GM21576 (cell line): ENCODE measurements around the gene C1QTNF7.

Experiments used
- ATAC-seq: cut with Tn5 transposase; IDR thresholded peaks from one replicate; pipeline ENCODE4 v1.9.1; 2021; ENCODE audit warnings: mild to moderate bottlenecking, moderate library complexity; ENCODE audit not compliant: unreplicated experiment

C1QTNF7 gene

DNA sequence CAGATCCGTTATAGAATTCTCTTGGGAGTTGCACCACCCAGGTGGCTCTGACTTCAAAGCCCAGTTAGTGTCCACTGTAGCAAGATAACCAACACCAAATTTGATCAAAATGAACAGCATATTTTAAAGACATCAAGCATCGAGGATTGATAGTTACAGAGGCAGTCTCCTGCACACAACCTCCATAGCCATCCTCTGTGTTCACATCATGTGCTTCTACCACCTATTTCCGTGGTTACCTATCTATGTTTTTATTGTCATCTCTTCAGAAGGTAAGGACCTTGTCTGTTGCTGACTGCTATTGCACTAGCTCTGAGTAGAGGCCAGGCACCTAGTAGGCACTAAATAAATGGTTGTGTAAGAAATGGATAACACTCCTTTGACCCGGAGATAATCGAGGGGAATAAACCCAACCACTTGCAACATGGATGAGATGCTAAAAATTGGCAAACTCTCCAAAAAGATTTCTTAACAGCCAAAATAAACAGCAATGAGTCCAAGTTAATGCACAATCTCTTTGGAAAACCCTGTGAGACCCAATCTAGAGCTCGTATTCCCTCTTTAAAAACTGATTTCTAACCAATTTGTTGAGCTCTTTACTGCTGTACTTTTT is 14.7 kb upstream of the C1QTNF7 start:
- no peak for ATAC-seq

DNA sequence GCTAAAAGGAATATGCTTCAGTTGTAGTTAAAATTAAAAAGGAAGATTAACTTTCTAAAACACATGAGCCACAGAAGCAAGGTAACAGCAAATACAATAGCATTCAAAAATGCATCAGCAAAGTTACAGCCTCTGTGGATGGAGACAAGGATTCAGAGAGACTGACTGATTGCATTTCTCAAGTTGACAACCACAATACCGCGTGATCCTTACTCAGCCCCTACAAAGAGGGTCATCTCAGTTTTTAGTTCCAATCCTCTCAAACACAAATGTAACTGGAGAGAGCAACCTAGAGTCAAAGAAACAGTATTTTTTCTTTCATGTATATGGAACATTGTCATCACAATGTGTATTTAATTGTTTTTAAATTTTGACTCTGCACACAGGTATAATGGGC is 14.2 kb upstream of the C1QTNF7 start:
- no peak for ATAC-seq

DNA sequence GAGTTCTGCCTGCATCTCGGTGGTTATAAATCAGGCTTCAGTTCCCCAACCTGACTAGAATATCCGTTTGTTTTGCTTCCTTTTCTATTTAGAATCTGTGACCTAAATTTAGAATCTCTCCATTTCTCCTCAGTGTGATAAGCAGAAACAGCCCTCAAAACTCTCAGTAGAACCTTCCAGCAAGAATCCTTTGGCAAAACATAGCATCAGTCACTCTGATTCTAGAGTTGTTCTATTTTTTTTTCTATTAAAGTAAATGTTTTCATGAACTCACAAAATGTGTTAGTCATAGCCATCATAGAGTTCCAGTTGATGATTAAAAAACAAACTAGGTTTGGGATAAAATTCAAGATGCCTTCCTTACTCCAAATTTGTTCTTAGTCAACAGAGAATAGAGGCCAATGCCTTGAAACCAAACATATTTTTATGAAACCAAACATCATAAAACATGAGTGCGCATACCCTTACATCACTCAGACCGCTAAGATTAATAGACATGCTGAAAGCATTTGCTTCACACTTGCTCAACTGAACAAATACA is 13.2 kb upstream of the C1QTNF7 start:
- no peak for ATAC-seq

DNA sequence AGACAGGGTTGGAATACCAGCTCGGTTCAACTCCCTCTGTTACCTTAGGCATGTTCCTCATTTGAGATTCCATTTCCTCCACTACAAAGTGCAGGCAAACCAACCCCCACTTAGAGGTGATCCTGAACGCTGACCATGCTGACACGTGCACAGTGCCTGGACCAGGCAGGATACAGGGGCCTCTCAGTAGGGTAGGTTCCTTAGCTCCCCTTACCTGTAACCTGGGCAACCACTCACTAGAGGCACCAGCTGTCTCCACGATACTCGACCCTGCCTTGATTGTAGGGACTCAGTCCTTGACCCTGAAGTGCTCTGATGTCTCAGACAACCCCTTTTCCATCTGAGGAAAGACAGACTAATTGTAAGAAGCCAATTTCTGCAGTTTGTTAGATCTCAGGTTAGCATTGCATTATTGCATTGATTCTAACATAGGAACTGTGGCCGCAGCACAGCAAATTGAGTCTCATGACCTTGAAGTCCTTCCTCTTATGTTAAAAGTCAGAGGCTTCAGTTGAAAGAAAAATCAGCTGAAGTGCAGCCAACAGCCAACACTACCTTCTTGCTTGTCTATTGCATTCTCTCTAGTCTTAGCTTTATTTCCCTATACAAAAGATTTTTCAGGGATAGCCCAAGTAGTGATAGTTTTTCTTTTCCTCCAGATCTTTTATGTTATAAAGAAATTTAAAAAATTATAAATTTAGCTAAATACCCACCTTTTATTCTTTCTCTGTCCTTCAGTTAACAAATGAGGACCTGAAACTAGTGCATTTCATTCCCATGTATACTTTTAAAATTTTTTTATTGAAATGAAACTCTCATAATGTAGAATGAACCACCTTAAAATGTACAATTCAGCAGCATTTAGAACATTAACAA is 11.2 kb upstream of the C1QTNF7 start:
- ATAC-seq, result no peak

DNA sequence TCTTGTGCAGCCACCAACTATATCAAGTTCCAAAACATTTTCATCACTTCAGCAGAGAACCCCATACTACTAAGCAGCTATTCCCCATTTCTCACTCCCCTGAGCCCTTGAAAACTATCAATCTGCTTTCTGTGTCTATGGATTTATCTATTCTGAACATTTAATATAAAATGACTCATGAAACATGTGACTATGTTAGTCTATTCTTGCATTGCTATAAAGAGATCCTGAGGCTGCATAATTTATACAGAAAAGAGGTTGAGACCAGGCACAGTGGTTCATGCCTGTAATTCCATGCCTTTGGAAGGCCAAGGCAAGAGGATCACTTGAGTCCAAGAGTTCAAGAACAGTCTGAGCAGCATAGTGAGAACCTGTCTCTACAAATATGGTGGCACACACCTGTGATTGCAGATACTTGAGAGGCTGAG is 10.6 kb upstream of the C1QTNF7 start:
- no peak for ATAC-seq

DNA sequence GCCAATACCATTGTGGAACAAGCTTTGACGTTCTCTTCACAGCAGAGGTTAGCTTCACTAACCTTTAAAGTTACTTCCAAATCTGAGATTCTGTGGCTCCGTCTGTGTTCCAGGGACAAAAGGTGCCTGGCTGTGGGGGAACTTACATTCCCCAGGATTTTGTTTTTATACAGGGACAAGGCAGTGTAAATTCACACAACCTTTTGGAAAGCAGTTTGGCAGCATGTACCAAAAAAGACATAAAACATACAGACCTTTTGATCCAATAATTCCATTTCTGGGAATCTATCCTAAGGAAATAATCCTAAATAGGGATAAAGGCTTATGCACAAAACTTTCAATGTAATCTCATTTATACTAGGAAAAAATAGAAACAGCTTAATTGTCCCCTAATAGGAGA is 8.9 kb upstream of the C1QTNF7 start:
- no peak for ATAC-seq

DNA sequence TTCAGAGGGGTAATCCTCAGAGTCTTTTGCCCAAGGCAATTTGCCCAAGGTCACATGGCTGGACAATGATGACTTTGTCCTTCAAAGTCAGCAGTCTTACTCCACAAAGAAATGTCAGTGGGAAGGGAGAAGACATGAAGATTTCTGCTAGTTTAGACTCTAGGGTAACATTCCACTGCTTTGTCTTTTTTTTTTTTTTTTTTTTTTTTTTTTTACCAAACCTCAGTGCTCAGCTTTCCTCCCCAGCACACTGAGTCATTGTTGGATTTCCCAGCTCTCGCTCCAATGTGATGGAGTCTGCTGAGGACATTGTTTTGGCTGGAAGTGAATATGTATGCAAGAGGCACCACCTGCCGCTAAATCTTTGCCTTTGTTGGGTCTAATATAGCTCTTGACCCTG is 7.2 kb upstream of the C1QTNF7 start:
- no peak for ATAC-seq

DNA sequence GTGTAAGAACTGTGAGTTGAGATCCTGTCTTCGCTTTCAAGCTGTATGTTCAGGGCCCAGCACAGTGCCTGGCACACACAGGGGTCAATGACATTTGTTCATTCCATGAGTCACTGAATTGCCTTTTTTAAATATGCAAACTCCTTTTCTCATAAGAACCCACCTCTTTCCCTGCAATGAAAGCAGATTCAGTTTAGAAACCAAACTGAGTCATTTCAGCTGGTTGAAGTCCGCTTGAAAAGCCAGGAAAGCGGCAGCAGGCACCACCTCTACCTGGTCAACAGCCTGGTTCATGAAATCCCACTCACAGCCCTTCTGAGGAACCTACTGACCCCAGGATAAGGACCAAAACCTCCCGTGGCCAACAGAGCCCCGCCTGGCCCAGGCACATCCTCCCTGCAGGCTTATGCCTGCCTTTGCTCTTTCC is 4.5 kb upstream of the C1QTNF7 start:
- no peak for ATAC-seq

DNA sequence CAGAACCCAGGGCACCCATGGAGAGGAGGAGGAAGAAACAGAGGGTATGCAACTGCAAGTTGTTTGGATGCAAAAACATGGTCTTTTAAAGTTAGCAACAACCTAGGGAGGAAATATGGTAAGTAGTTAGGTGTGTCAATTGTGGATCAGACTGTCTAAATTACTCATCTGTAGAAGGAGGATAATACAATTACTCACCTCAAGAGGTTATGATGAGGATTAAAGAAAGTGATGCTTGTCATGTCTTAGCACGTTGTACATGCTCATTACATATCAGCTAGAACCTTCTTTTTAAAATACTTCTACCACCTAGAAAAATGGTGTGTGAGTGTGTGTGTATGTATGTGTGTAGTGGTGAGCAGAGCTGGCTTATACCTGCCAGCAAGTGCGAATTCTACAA is 2.3 kb upstream of the C1QTNF7 start:
- ATAC-seq, result no peak

DNA sequence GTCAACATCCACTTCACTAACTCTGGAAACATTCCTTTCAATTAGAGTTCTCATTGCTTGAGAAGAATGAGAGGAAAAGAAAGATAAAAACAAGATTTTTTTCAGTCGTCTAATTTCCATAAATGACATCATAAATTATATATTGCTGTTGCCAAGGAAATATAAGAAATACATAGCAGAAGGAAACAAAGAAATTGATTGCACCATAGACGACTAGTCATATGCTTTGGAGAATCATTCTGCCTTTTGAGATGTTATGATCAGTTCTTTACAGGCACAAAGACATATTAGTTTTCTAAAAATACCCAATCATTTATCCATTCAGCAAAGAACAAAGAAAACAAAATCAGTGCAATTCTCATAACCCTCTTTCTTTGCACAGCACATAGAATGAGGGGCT is 672 bp upstream of the C1QTNF7 start:
- ATAC-seq, result no peak

DNA sequence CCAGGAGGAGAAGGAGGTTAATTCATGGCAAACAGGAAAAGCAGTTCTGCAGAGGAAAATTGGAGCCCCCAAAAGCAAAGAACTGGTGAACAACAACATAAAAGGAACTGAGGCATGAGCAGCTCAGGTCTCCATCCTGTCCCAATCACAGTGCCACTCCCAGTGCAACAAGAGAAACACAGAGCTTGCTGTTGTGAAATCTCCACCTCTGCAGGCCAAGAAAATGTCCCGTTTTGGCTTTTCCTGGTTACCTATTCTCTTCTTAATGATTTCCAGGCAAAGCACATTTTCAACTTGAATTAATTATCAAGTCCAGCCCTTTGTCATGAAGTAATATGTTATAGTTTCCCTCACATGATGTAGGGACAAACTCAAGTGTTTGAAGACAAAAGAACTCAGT is 778 bp downstream of the C1QTNF7 start:
- no peak for ATAC-seq

DNA sequence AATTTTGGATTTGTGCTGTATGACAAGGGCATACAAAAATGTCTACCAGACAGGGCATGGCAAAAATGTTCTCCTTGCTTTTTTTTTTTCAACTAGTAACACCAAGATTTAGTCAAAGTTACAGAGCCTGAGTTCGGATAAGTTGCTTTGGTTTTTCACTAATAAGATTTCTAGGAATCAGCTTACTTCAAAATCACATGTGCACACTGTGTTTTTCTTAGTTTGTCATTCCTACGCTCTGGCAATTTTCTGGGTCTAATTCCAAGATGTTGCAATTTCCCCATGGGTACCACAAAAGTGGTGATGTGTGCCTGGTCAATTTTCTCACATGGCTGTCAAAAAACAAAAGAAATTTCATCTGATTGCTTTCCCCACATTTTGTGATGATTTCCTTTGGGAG is 6.3 kb downstream of the C1QTNF7 start:
- ATAC-seq, result no peak

DNA sequence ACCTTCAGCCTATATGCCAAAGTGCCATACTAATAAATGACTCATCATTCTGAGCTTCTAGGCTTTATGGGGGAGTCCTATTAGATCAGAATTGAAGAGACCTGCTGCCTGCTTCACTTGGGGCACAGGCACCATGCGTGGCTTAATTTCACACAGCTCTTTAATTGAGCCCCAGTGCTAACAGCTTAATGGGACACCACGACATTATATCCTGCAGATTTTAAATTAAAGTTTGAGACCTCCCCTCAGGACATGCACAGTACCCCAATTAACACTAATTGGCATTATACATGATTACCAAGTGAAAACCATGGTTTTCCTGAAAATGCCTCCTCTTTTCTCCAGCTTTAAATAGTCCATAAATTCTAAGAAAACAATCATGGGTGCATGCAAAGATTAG is 6.8 kb downstream of the C1QTNF7 start:
- no peak for ATAC-seq

DNA sequence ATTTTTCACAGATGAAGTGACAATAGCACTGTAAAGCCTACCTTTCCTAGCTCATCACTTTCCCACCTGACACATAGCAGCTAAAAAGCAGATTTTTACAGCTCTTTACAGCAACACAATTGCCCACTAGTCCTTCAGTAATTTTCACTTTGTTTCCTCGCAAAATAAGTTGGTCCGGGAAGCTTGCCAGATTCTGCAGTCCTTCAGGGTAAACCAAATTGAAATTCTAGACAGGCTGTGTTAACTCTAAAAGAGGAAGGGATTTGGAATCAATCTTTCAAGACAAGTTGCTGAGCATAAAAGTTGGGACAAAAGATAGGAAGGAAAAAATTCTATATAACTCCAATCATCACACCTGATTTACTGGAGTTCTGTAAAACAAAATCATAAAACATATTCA is 8.7 kb downstream of the C1QTNF7 start:
- no peak for ATAC-seq

DNA sequence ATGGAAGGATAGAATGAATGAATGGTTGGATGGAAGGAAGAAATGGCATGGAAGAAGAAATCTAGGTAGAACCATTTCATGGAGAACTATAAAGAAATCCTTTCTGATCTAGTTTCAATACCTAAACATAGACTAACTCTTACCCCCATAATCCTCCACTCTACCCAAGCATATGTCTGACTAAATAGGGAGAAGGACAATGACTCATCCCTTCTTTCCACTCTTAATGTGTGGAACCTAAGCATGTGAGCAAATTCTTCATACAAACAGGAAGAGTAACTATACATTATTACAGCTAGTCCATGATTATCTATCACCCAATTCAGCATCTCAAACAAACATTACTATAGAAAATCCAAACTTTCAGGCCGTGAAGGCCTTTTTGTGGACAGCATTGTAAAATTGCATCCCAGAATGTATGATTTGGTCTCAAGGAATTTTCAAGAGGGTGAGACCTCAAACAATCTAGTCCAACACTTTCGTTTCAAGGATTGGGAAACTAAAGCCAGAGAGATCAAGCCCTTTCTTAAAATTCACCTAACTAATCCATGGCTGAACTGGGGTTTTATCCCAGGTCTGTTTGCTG is 11.2 kb downstream of the C1QTNF7 start:
- ATAC-seq, result no peak

DNA sequence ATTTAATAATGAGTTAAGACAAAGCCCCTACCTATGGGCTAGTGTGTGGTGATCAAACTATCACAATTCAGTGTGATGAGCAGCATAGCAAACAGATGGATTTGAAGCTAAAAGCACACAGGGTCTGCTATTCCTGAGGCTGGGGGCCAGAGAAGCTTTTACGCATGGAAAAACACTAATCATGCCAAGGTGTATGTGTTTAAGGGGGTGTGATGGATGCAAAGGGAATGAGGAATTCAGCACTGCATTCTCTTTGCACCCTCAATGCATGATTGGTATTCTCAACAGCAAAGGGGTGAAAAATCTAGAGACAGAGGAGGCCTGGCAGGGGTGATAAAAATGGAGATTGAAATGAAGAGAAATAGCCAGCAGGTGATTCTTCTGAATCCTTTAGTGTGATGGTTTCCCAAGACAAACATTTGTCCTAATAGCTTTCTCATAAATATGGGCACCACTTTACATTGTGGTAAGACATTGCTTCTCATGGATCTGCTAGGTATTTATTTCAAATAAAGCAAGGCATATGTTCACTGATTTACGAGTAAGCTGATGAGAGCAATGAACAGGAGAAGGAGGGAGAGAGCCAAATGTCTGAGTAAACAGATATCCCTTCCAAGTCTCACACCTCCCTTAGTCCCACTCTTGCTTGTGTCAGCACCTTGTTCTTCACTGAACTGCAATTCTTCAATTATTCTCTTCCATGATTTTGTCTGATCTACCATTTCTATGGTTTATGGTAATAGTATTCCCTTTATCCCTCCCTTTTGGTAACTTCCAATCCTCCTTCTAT is 15.7 kb downstream of the C1QTNF7 start:
- no peak for ATAC-seq

DNA sequence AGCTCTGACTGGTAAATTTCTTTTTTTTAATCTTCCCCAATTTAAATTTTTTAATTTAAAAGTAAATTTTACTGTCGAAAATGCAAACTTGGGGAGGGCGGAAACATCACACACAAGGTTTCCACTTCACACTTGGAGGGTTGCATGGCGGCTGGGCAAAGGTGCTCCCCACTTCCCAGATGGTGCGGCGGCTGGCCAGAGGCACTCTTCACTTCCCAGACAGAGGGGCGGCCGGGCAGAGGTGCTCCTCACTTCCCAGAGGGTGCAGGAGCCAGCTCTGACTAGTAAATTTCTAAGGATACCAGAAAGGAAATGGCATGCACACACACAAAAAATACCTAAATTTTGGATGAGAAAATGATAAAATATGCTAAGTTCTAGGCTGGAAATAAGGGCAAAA is 16.4 kb downstream of the C1QTNF7 start:
- ATAC-seq, result no peak

DNA sequence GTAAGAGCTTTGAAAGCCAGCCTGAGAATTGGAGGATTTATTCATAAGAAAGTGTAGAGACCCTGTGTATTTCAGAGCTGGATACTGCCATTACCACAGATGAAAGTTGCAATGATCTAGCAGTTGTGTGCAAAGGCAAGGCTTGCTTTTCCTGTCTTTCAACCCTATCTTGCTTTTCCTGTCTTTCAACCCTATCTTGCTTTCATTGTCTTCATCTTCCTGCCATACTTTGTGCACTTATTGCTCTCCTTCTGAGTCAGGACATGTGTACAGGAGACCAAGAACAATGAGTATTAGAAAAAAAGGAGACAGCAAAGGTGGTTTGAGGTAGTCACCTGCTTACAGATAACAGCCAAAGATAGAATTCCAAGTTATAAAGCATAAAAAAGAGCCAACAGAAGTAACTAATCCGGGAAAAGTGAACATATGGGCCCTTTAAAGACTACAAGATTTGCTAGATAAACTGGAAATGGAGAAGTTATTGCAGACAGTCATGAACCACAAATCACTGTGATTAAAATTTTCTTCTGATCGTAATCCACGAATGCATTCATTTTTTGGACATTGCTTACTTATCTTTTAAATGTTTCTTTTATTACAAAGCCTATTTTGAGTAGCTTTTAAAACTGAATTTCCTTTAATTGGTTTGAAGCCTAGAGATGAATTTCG is 17.2 kb downstream of the C1QTNF7 start:
- ATAC-seq, result no peak

DNA sequence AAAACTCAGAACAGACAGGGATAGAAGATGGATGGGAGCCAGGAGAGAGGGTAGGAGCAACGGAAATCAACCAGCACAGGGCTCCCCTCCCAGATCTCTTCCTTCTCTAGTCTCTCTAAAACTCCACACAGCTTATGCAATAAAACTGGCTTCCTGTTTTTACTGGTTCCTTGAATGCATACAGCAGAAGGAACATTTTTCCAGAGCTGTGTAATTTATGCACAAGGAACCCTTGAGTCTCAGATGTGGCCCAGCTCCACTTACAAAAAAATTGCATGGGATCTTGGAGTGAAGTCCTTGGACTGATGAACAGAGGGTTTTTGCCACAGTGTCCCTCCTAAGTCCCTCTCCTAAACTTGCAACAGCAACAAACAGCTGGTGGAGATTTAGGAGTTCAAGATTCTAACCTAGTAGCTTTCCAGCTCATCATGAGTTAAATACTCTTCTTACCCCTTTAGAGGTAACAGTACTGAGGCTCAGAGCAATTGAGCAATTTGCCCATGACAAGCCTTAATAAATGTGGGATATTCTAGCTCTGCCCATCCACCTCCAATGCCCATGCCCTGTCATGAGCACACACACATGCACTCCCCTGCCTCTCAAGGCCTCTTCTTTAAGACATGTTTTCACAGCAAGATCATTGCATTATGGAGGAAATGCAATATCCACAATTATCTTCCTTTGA is 23.5 kb downstream of the C1QTNF7 start:
- no peak for ATAC-seq
